ENCODE results near the gene EPSTI1. TPM values are rescaled to one million over a fixed set of nuclear protein-coding genes. Genes with fewer than 3 reads are reported as not detected.

Gene EPSTI1
- total and polyA plus RNA-seq, 10 of the 15 experiments (the other 5 are each of a cell fraction or from before 2014, with no cell fraction given) = 4.7 to 32.0 (median 24.2) TPM

DNA sequence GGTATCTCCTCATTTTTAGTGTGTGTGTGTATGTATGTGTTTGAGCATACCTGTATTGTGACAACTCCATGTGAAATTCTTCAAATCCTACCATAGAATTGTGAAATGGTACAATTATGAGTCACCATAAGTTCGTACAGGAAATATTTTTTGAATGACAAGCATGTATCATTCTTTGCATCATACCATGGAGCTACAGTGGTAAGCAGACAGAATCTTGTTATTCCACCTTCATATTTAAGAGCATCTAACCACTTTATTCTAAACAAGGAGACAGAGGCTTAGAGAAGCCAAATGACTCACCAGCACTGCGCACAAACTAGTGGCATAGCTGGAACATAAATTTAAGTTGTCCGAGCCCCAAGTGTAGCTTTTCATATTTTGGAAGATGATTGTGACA lies 4.5 kb upstream of the EPSTI1 start:
- Histone ChIP-seq H2AFZ (ENCODE audit: control insufficient read depth, low read depth, low read length) (no peak overlapping the region), H3K9ac (ENCODE audit: control insufficient read depth, insufficient read depth, low read length) (no peak overlapping the region), H4K20me1 (ENCODE audit: control insufficient read depth, insufficient read depth) (no peaks in the 10 kb centered on the region), H3K27me3 (replicated peaks in 1 of 2; ENCODE audit: control insufficient read depth in 2 of 2, insufficient read depth in 2 of 2, low read length in 1 of 2) (no peaks in the 10 kb centered on the region), H3K36me3 (ENCODE audit: control insufficient read depth in 2 of 2, insufficient read depth in 2 of 2, low read length in 1 of 2) (no peaks in the 10 kb centered on the region), H3K27ac (ENCODE audit: control insufficient read depth, insufficient read depth) (peak overlapping the region; percentile 15; the same call in 1 of the 2 replicates), H3K9me3 (replicated peaks; ENCODE audit: control insufficient read depth, insufficient read depth, low read length) (no peaks in the 10 kb centered on the region; the same call in 2 of the 3 replicates), H3K79me2 (ENCODE audit: control insufficient read depth, insufficient read depth, low read length) (peaks cover 5% of the 10 kb centered on the region), H3K4me1 (ENCODE audit: control insufficient read depth, insufficient read depth, low read length) (peaks cover 35% of the 10 kb centered on the region), H3K4me2 (ENCODE audit: control insufficient read depth, insufficient read depth) (no peak overlapping the region), H3K4me3 (no peak overlapping the region)
- in situ Hi-C loops (cut with MboI) = no loop called here
- 86% methylated on average over 3 of the region's 3 CpGs for WGBS (ENCODE audit: insufficient coverage, insufficient replicate concordance, low lambda C conversion rate, missing lambda C conversion rate)
- TF ChIP-seq JUNB (IDR thresholded peaks at IDR 0.05) = peak; percentile 64
- no peak for TF ChIP-seq MXI1 (IDR thresholded peaks at IDR 0.05; ENCODE audit: low read depth, low read length)
- TF ChIP-seq, protein P1, sequence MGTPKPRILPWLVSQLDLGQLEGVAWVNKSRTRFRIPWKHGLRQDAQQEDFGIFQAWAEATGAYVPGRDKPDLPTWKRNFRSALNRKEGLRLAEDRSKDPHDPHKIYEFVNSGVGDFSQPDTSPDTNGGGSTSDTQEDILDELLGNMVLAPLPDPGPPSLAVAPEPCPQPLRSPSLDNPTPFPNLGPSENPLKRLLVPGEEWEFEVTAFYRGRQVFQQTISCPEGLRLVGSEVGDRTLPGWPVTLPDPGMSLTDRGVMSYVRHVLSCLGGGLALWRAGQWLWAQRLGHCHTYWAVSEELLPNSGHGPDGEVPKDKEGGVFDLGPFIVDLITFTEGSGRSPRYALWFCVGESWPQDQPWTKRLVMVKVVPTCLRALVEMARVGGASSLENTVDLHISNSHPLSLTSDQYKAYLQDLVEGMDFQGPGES (IDR thresholded peaks at IDR 0.05) = no peak
- peak; percentile 10; the same call in 1 of the 2 replicates for TF ChIP-seq CREM (IDR thresholded peaks at IDR 0.05; ENCODE audit: low read depth)
- no peak for TF ChIP-seq NR2C2 (IDR thresholded peaks at IDR 0.05; ENCODE audit: borderline replicate concordance, control insufficient read depth, insufficient read length, low read depth)
- TF ChIP-seq, protein P2, sequence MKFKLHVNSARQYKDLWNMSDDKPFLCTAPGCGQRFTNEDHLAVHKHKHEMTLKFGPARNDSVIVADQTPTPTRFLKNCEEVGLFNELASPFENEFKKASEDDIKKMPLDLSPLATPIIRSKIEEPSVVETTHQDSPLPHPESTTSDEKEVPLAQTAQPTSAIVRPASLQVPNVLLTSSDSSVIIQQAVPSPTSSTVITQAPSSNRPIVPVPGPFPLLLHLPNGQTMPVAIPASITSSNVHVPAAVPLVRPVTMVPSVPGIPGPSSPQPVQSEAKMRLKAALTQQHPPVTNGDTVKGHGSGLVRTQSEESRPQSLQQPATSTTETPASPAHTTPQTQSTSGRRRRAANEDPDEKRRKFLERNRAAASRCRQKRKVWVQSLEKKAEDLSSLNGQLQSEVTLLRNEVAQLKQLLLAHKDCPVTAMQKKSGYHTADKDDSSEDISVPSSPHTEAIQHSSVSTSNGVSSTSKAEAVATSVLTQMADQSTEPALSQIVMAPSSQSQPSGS (IDR thresholded peaks at IDR 0.05; ENCODE audit: low read length) = 0 out of 2 replicates have a peak, but pooled peaks have one; percentile 24
- no peak for TF ChIP-seq RCOR1 (conservative IDR thresholded peaks at IDR 0.05; ENCODE audit: low read depth, low read length)
- TF ChIP-seq NFIC (IDR thresholded peaks at IDR 0.05; ENCODE audit: low read depth, low read length) = peak; percentile 64; the same call in 1 of the 2 replicates
- TF ChIP-seq, protein P3, sequence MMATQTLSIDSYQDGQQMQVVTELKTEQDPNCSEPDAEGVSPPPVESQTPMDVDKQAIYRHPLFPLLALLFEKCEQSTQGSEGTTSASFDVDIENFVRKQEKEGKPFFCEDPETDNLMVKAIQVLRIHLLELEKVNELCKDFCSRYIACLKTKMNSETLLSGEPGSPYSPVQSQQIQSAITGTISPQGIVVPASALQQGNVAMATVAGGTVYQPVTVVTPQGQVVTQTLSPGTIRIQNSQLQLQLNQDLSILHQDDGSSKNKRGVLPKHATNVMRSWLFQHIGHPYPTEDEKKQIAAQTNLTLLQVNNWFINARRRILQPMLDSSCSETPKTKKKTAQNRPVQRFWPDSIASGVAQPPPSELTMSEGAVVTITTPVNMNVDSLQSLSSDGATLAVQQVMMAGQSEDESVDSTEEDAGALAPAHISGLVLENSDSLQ (IDR thresholded peaks at IDR 0.05) = peak; percentile 67
- no peak for TF ChIP-seq POLR2A (IDR thresholded peaks at IDR 0.05; ENCODE audit: low read depth, low read length)
- ChIA-PET RAD21 (ENCODE audit: unreplicated experiment) (interaction anchor here (0.6 to 2.9 kb wide), 10 partner anchors 9 to 136 kb away, joined by 3 to 22 read pairs (median 4); partner anchors contain the start of gene DNAJC15), CTCF (interaction anchor here (1.0 to 3.1 kb wide), 3 partner anchors 9 to 49 kb away, joined by 3 to 11 read pairs (median 7); no protein-coding TSS in a partner anchor), SMC1A (ENCODE audit: uncharacterized antibody, unreplicated experiment) (interaction anchor here (0.5 to 3.1 kb wide), 14 partner anchors 9 to 820 kb away, joined by 3 to 31 read pairs (median 4); partner anchors contain the start of gene DNAJC15), POLR2A (interaction anchor here (2.0 to 3.0 kb wide), 4 partner anchors 9 to 31 kb away, joined by 6 to 15 read pairs (median 11); partner anchors contain the start of gene DNAJC15)
- FAIRE-seq (no peak), DNase-seq (ENCODE audit: low read depth, low spot score) (no peak), ATAC-seq (no peak)
- intact Hi-C loops (cut with micrococcal nuclease; ENCODE audit: unreplicated experiment) = no loop called here
- BruUV-seq (replicated peaks) = no TSS peak

All from GM12878 (cell line).